Astrocyte (in vitro differentiated cells and primary cell): ENCODE results near the gene CFDP1. TPM values are rescaled to one million over a fixed set of nuclear protein-coding genes. Genes with fewer than 3 reads are reported as not detected.

Experiments used
- DNase-seq: peaks from one replicate; pipeline ENCODE4 v3.0.0-alpha.2; 2010; ENCODE audit warnings: low read depth
- FAIRE-seq: peaks from 2 replicates; lab custom pipeline; 2011; peaks lifted over from hg19 to GRCh38; lab: Jason Lieb, UNC
- H2AFZ ChIP-seq: 2 replicates; pipeline ENCODE4 v1.6.0; 2012; ENCODE audit warnings: low read depth, low read length, inconsistent platforms
- H3K27ac ChIP-seq: 2 replicates; pipeline ENCODE4 v1.5.1; 2011; ENCODE audit warnings: low read depth, low read length, inconsistent platforms
- H3K27me3 ChIP-seq: 2 replicates; pipeline ENCODE4 v1.6.0; 2011; ENCODE audit warnings: low read length, inconsistent platforms; ENCODE audit not compliant: insufficient read depth
- H3K36me3 ChIP-seq: 2 replicates; pipeline ENCODE4 v1.5.1; 2011; ENCODE audit warnings: low read length, inconsistent platforms; ENCODE audit not compliant: insufficient read depth
- H3K4me1 ChIP-seq: 2 replicates; pipeline ENCODE4 v1.5.1; 2011; ENCODE audit warnings: low read length, inconsistent platforms; ENCODE audit not compliant: insufficient read depth
- H3K4me2 ChIP-seq: 2 replicates; pipeline ENCODE4 v1.6.0; 2012; ENCODE audit warnings: low read length, inconsistent platforms
- H3K4me3 ChIP-seq: 2 replicates; pipeline ENCODE4 v1.5.1; 2011; ENCODE audit warnings: low read depth, mild to moderate bottlenecking, low read length, inconsistent platforms; ENCODE audit not compliant: insufficient read depth
- H3K79me2 ChIP-seq: 2 replicates; pipeline ENCODE4 v1.6.0; 2012; ENCODE audit warnings: mild to moderate bottlenecking, low read length, inconsistent platforms; ENCODE audit not compliant: insufficient read depth
- H3K9ac ChIP-seq: 2 replicates; pipeline ENCODE4 v1.6.0; 2012; ENCODE audit warnings: mild to moderate bottlenecking, low read length, inconsistent platforms
- H3K9me3 ChIP-seq: 2 replicates; pipeline ENCODE4 v1.5.1; 2012; ENCODE audit warnings: low read depth, mild to moderate bottlenecking, low read length, inconsistent platforms; ENCODE audit not compliant: insufficient read depth
- H4K20me1 ChIP-seq: 2 replicates; pipeline ENCODE4 v1.6.0; 2012; ENCODE audit warnings: low read length, inconsistent platforms; ENCODE audit not compliant: insufficient read depth
- H3K27ac Mint-ChIP-seq: one replicate; pipeline ENCODE4 v1.8.0; 2021; ENCODE audit warnings: mild to moderate bottlenecking, mixed read lengths; ENCODE audit not compliant: unreplicated experiment
- H3K27me3 Mint-ChIP-seq: one replicate; pipeline ENCODE4 v1.8.0; 2021; ENCODE audit warnings: low read depth, mixed read lengths; ENCODE audit not compliant: unreplicated experiment
- H3K36me3 Mint-ChIP-seq: one replicate; pipeline ENCODE4 v1.8.0; 2021; ENCODE audit warnings: low read depth, mixed read lengths; ENCODE audit not compliant: unreplicated experiment
- H3K4me1 Mint-ChIP-seq: one replicate; pipeline ENCODE4 v1.8.0; 2021; ENCODE audit warnings: low read depth, mixed read lengths; ENCODE audit not compliant: unreplicated experiment
- H3K4me3 Mint-ChIP-seq: one replicate; pipeline ENCODE4 v1.8.0; 2021; ENCODE audit warnings: mild to moderate bottlenecking, moderate library complexity, mixed read lengths; ENCODE audit not compliant: unreplicated experiment
- H3K9me3 Mint-ChIP-seq: one replicate; pipeline ENCODE4 v1.8.0; 2021; ENCODE audit warnings: mild to moderate bottlenecking, mixed read lengths; ENCODE audit not compliant: unreplicated experiment
- EZH2 ChIP-seq: IDR thresholded peaks from 2 replicates; pipeline ENCODE4 v1.6.1; 2012; ENCODE audit warnings: mild to moderate bottlenecking, low read length, inconsistent platforms; ENCODE audit not compliant: insufficient read depth
- total RNA-seq: library from RNA; stranded (reverse); gene quantifications from 2 replicates; pipeline ENCODE4 v1.2.1, GENCODE V29; 2021
- TF ChIP-seq, protein P1 (sequence below): IDR thresholded peaks from 2 replicates; pipeline ENCODE4 v1.5.1; 2011; ENCODE audit warnings: low read depth, mild to moderate bottlenecking, inconsistent platforms, low read length, moderate library complexity; ENCODE audit not compliant: insufficient read depth

Gene CFDP1
- total RNA-seq, 1 donor from 2014 or later: 36.9 TPM

GRCh38 chr16:75249441-75249840 is 183.9 kb downstream of the CFDP1 start:
- no peaks in the 10 kb centered on the region for H3K27me3 Mint-ChIP-seq

GRCh38 chr16:75248536-75249380 is 184.5 kb downstream of the CFDP1 start:
- H3K4me1 ChIP-seq: peaks cover 83% of the 10 kb centered on the region
- Mint-ChIP-seq H3K36me3 (peaks cover 3% of the 10 kb centered on the region), H3K27ac (peak overlapping the region; percentile 84), H3K9me3 (no peaks in the 10 kb centered on the region), H3K27me3 (no peaks in the 10 kb centered on the region), H3K4me3 (peak overlapping the region; percentile 94), H3K4me1 (peaks cover 59% of the 10 kb centered on the region)
- H3K9me3 ChIP-seq: no peaks in the 10 kb centered on the region
- H3K4me3 ChIP-seq: peak overlapping the region; percentile 83
- DNase-seq (no peak), FAIRE-seq (no peak)
- peak overlapping the region; percentile 91 for H3K4me2 ChIP-seq
- no peak overlapping the region for H2AFZ ChIP-seq
- H3K27ac ChIP-seq: peak overlapping the region; percentile 99
- no peaks in the 10 kb centered on the region for H3K27me3 ChIP-seq
- no peaks in the 10 kb centered on the region for H3K36me3 ChIP-seq
- peaks cover 60% of the 10 kb centered on the region for H4K20me1 ChIP-seq
- peak overlapping the region; percentile 96 for H3K9ac ChIP-seq
- peaks cover 92% of the 10 kb centered on the region for H3K79me2 ChIP-seq
- TF ChIP-seq, protein P1, sequence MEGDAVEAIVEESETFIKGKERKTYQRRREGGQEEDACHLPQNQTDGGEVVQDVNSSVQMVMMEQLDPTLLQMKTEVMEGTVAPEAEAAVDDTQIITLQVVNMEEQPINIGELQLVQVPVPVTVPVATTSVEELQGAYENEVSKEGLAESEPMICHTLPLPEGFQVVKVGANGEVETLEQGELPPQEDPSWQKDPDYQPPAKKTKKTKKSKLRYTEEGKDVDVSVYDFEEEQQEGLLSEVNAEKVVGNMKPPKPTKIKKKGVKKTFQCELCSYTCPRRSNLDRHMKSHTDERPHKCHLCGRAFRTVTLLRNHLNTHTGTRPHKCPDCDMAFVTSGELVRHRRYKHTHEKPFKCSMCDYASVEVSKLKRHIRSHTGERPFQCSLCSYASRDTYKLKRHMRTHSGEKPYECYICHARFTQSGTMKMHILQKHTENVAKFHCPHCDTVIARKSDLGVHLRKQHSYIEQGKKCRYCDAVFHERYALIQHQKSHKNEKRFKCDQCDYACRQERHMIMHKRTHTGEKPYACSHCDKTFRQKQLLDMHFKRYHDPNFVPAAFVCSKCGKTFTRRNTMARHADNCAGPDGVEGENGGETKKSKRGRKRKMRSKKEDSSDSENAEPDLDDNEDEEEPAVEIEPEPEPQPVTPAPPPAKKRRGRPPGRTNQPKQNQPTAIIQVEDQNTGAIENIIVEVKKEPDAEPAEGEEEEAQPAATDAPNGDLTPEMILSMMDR: no peak
- no peak for TF ChIP-seq EZH2

More at GRCh38 chr16:75249441-75249840, 183.9 kb downstream of the CFDP1 start:
- H3K9me3 ChIP-seq: no peaks in the 10 kb centered on the region
- peak overlapping the region; percentile 99 for H3K27ac ChIP-seq
- H3K9me3 Mint-ChIP-seq: no peaks in the 10 kb centered on the region
- DNase-seq (no peak), FAIRE-seq (no peak)
- H4K20me1 ChIP-seq: peaks cover 67% of the 10 kb centered on the region
- peak overlapping the region; percentile 94 for H3K4me3 Mint-ChIP-seq
- peaks cover 92% of the 10 kb centered on the region for H3K79me2 ChIP-seq
- no peak for TF ChIP-seq EZH2
- TF ChIP-seq, protein P1: no peak
- H3K4me1 Mint-ChIP-seq: peaks cover 56% of the 10 kb centered on the region
- H3K9ac ChIP-seq: peak overlapping the region; percentile 96
- peak overlapping the region; percentile 91 for H3K4me2 ChIP-seq
- H3K4me3 ChIP-seq: peak overlapping the region; percentile 83
- H3K36me3 ChIP-seq: no peaks in the 10 kb centered on the region
- peak overlapping the region; percentile 91 for H3K27ac Mint-ChIP-seq
- peaks cover 83% of the 10 kb centered on the region for H3K4me1 ChIP-seq
- no peaks in the 10 kb centered on the region for H3K27me3 ChIP-seq
- no peak overlapping the region for H2AFZ ChIP-seq
- peaks cover 3% of the 10 kb centered on the region for H3K36me3 Mint-ChIP-seq

- H3K27me3 ChIP-seq: no peaks in the 10 kb centered on the region
- H3K9me3 ChIP-seq: no peaks in the 10 kb centered on the region
- no peak for TF ChIP-seq EZH2
- TF ChIP-seq, protein P1: no peak
- peak overlapping the region; percentile 3 for H3K4me3 ChIP-seq
- Mint-ChIP-seq H3K9me3 (no peaks in the 10 kb centered on the region), H3K27ac (peak overlapping the region; percentile 84), H3K36me3 (peaks cover 3% of the 10 kb centered on the region), H3K27me3 (no peaks in the 10 kb centered on the region), H3K4me3 (peak overlapping the region; percentile 94), H3K4me1 (peaks cover 61% of the 10 kb centered on the region)
- peak overlapping the region; percentile 91 for H3K4me2 ChIP-seq
- H4K20me1 ChIP-seq: peaks cover 55% of the 10 kb centered on the region
- H3K9ac ChIP-seq: peak overlapping the region; percentile 96
- FAIRE-seq: no peak
- no peak overlapping the region for H2AFZ ChIP-seq
- peaks cover 81% of the 10 kb centered on the region for H3K4me1 ChIP-seq
- DNase-seq: no peak
- peaks cover 92% of the 10 kb centered on the region for H3K79me2 ChIP-seq
- H3K27ac ChIP-seq: peak overlapping the region; percentile 99
- no peaks in the 10 kb centered on the region for H3K36me3 ChIP-seq
These were observed 185.2 kb downstream of the CFDP1 start for GRCh38 chr16:75248142-75248535.
